Cardiac muscle cell (in vitro differentiated cells and primary cell): ENCODE measurements around the gene CSE1L. TPM values are rescaled to one million over a fixed set of nuclear protein-coding genes. Genes with fewer than 3 reads are reported as not detected.
A peak's percentile ranks its signal among the peaks of the same experiment; 100 is the strongest.
"Not testable (repeated sequence)": the region's sequence is repeated elsewhere in the genome, so short reads cannot be mapped to it uniquely, and the experiment has no call there.

ENCODE experiments used
- DNase-seq, 2 donors: peaks; one replicate each; pipeline versions ENCODE4 v3.0.0 to v3.0.0-alpha.2; 2010 to 2017; ENCODE audit warnings: low read depth in 1 of 2, low spot score in 1 of 2
- H3K27ac ChIP-seq: fragments of 200-600 bp; sonication (generic); 2 replicates; pipeline ENCODE4 v1.5.1; 2016
- H3K27me3 ChIP-seq: fragments of 200-600 bp; sonication (generic); 2 replicates; pipeline ENCODE4 v1.6.0; 2016; ENCODE audit warnings: control low read depth
- H3K36me3 ChIP-seq: fragments of 200-600 bp; sonication (generic); 2 replicates; pipeline ENCODE4 v1.5.1; 2016; ENCODE audit warnings: control low read depth
- H3K4me1 ChIP-seq: fragments of 200-600 bp; sonication (generic); 2 replicates; pipeline ENCODE4 v1.8.1; 2017; ENCODE audit warnings: low read depth, mild to moderate bottlenecking, mixed run types
- H3K4me3 ChIP-seq: fragments of 200-600 bp; sonication (generic); 2 replicates; pipeline ENCODE4 v1.5.1; 2016; ENCODE audit warnings: mild to moderate bottlenecking
- H3K9me3 ChIP-seq: fragments of 200-600 bp; sonication (generic); 2 replicates; pipeline ENCODE4 v1.5.1; 2017; ENCODE audit warnings: low read depth, mild to moderate bottlenecking, control low read depth
- polyA plus RNA-seq: library from polyadenylated mRNA; unstranded; fragments of >200 nt; fragmentation: Nextera tagmentation; extraction: Ambion mirVana; gene quantifications from 2 replicates; pipeline ENCODE4 v1.2.1, GENCODE V29; 2016
- total RNA-seq: library from RNA; depleted of rRNA; stranded (reverse); fragments of >200 nt; gene quantifications from 2 replicates; pipeline ENCODE4 v1.2.3, GENCODE V29; 2016
- TF ChIP-seq, protein P1 (sequence below): IDR thresholded peaks from 2 replicates; pipeline ENCODE4 v1.5.1; 2012; ENCODE audit warnings: low read depth, mild to moderate bottlenecking, low read length

Gene CSE1L
- total and polyA plus RNA-seq, 2 experiments from 2014 or later: 54.7 to 78.9 TPM

GRCh38 chr20:49122920-49123319 lies 76.8 kb downstream of the CSE1L start:
- H3K36me3 ChIP-seq: peaks cover 53% of the 10 kb centered on the region
- no peak for DNase-seq

DNA sequence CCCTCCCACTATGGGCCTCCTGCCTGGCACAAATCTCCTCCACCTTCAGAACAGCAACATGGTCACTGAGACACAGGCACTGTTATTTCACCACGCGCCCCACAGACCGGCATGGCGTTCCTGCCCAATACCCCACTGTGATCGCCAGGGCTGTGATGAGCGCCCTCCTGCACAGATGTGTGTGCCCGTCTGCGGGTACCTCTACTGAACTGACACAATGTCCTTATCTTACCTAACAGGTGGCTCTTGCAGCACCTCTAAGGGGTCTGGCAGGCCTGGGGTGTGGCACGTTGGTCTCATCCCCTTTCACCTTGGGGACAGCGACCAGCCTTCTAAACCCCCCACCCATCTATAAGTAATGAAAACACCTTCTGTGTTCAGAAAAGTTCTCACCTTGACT lies 77.9 kb downstream of the CSE1L start:
- Histone ChIP-seq H3K27me3 (no peaks in the 10 kb centered on the region), H3K4me1 (no peaks in the 10 kb centered on the region), H3K36me3 (peaks cover 43% of the 10 kb centered on the region), H3K27ac (no peak overlapping the region), H3K4me3 (no peak overlapping the region), H3K9me3 (no peaks in the 10 kb centered on the region)
- DNase-seq: no peak
- TF ChIP-seq, protein P1, sequence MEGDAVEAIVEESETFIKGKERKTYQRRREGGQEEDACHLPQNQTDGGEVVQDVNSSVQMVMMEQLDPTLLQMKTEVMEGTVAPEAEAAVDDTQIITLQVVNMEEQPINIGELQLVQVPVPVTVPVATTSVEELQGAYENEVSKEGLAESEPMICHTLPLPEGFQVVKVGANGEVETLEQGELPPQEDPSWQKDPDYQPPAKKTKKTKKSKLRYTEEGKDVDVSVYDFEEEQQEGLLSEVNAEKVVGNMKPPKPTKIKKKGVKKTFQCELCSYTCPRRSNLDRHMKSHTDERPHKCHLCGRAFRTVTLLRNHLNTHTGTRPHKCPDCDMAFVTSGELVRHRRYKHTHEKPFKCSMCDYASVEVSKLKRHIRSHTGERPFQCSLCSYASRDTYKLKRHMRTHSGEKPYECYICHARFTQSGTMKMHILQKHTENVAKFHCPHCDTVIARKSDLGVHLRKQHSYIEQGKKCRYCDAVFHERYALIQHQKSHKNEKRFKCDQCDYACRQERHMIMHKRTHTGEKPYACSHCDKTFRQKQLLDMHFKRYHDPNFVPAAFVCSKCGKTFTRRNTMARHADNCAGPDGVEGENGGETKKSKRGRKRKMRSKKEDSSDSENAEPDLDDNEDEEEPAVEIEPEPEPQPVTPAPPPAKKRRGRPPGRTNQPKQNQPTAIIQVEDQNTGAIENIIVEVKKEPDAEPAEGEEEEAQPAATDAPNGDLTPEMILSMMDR: no peak

More at GRCh38 chr20:49122920-49123319, 76.8 kb downstream of the CSE1L start:
- Histone ChIP-seq H3K4me3 (no peak overlapping the region), H3K27me3 (no peaks in the 10 kb centered on the region), H3K27ac (no peak overlapping the region), H3K4me1 (no peaks in the 10 kb centered on the region), H3K9me3 (no peaks in the 10 kb centered on the region)
- TF ChIP-seq, protein P1: no peak

DNA sequence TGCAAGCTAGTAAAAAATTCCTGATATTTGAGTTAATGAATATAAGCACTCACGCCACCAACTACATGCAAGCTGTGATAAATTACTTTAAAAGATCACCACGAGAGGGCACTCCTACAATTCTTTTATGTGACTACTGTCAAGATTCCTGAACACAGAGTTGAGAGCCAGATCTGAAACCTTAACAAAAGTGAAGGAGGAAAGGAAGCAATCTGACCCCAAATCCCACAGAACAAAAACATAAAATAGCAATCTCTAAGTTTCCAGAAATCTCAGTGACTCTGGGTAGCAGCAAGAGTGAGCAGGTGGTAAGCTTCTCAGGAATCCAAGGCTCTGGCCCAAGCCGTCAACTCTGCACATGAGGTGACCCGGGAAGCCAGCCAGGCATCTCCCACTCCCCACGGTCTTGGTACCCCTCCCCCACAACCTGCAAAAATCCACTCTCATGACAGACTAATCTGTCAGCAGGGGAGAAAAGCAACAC lies 86.9 kb downstream of the CSE1L start:
- no peaks in the 10 kb centered on the region for H3K9me3 ChIP-seq
- no peak overlapping the region for H3K27ac ChIP-seq
- peak; percentile 72 to 86 for DNase-seq
- no peak overlapping the region for H3K4me3 ChIP-seq
- no peaks in the 10 kb centered on the region for H3K27me3 ChIP-seq
- peaks cover 11% of the 10 kb centered on the region for H3K36me3 ChIP-seq
- no peaks in the 10 kb centered on the region for H3K4me1 ChIP-seq
- TF ChIP-seq, protein P1: peak; percentile 50

DNA sequence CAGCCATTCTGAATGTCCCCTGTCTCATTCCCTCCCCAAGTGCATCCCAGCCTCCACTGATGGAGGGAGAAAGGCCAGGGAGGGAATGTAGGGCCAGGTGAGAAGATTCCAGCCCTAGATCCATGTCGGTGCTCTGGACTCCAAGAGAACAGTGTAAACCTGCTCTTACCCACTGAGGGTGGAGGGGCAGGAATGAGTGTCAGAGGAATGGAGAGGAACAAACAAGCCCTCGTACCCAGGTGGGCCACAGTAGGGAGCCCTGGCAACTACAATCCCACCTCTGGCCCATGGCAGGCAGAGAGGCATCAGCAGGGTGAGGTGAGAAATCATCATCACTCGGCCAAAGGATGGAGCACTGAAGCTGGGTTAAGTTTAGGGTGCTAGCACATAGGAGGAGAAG lies 87.5 kb downstream of the CSE1L start:
- Histone ChIP-seq H3K36me3 (peaks cover 11% of the 10 kb centered on the region), H3K9me3 (no peaks in the 10 kb centered on the region), H3K4me1 (no peaks in the 10 kb centered on the region), H3K27ac (no peak overlapping the region), H3K27me3 (no peaks in the 10 kb centered on the region), H3K4me3 (no peak overlapping the region)
- TF ChIP-seq, protein P1: no peak
- DNase-seq: no peak

GRCh38 chr20:49134797-49135196 lies 88.7 kb downstream of the CSE1L start:
- H3K4me3 ChIP-seq, H3K27ac ChIP-seq, H3K9me3 ChIP-seq, H3K27me3 ChIP-seq, H3K4me1 ChIP-seq: not testable (repeated sequence)
- H3K36me3 ChIP-seq: peaks cover 11% of the 10 kb centered on the region
- peak in 1 of 2 donors; percentile 11 for DNase-seq

GRCh38 chr20:49136817-49137571 lies 90.9 kb downstream of the CSE1L start:
- Histone ChIP-seq H3K9me3 (no peaks in the 10 kb centered on the region), H3K4me3 (no peak overlapping the region), H3K36me3 (peaks cover 11% of the 10 kb centered on the region), H3K27me3 (no peaks in the 10 kb centered on the region), H3K4me1 (no peaks in the 10 kb centered on the region), H3K27ac (no peak overlapping the region)
- DNase-seq: no peak
- TF ChIP-seq, protein P1: no peak
